Panc1 (cell line): ENCODE measurements around the gene UBXN6. TPM values are rescaled to one million over a fixed set of nuclear protein-coding genes. Genes with fewer than 3 reads are reported as not detected.

Experiments used
- ATAC-seq: fragments of 200-7000 bp; cut with Tn5 transposase; 2 replicates; pipeline ENCODE4 v1.9.1; 2020; ENCODE audit warnings: mild to moderate bottlenecking, moderate library complexity
- BruUV-seq: library from RNA; stranded (reverse); fragments of 400-500 nt; replicated peaks from 2 replicates; lab custom pipeline; 2021; lab: Mats Ljungman, UMichigan
- CTCF ChIA-PET: fragments of 300-600 bp; sonication (Branson Sonifier 250); formaldehyde crosslinking; loops from one replicate; lab custom pipeline; 2022; ENCODE audit warnings: antibody characterized with exemption; lab: Charles Lee
- POLR2A ChIA-PET: fragments of 300-600 bp; sonication (Branson Sonifier 250); formaldehyde crosslinking; loops from one replicate; lab custom pipeline; 2022; ENCODE audit warnings: antibody characterized with exemption; lab: Charles Lee
- DNase-seq: peaks from one replicate; pipeline ENCODE4 v3.0.0-alpha.2; 2010; ENCODE audit warnings: low read depth, low spot score
- H3K27ac ChIP-seq: 2 replicates; pipeline ENCODE4 v1.5.1; 2011; ENCODE audit warnings: mild to moderate bottlenecking, low read length, inconsistent platforms
- H3K27me3 ChIP-seq: fragments of 200-500 bp; sonication (Bioruptor generic); 2 replicates; pipeline ENCODE4 v1.6.0; 2014; ENCODE audit warnings: low read length, inconsistent platforms; ENCODE audit not compliant: control insufficient read depth, insufficient read depth
- H3K36me3 ChIP-seq: fragments of 200-500 bp; sonication (Bioruptor generic); 2 replicates; pipeline ENCODE4 v1.5.1; 2014; ENCODE audit warnings: inconsistent platforms, mild to moderate bottlenecking, low read length, moderate library complexity; ENCODE audit not compliant: control insufficient read depth, insufficient read depth
- H3K4me1 ChIP-seq: 2 replicates; pipeline ENCODE4 v1.5.1; 2011; ENCODE audit warnings: inconsistent platforms, mild to moderate bottlenecking, low read length, moderate library complexity; ENCODE audit not compliant: control insufficient read depth, insufficient read depth
- H3K4me3 ChIP-seq, 2 experiments: 2 replicates each; pipeline ENCODE4 v1.5.1; 2011 to 2012; ENCODE audit warnings: low read depth in 2 of 2, low read length in 2 of 2, mild to moderate bottlenecking in 2 of 2, inconsistent platforms in 1 of 2, moderate library complexity in 1 of 2
- H3K9me3 ChIP-seq: fragments of 200-500 bp; sonication (Bioruptor generic); 2 replicates; pipeline ENCODE4 v1.5.1; 2014; ENCODE audit warnings: low read depth, mild to moderate bottlenecking, inconsistent platforms, low read length, moderate library complexity; ENCODE audit not compliant: control insufficient read depth, insufficient read depth
- POLR2AphosphoS5 ChIP-seq: IDR thresholded peaks from 2 replicates; pipeline ENCODE4 v1.6.1; 2012; ENCODE audit warnings: mild to moderate bottlenecking, low read depth, low read length, moderate library complexity
- SIN3A ChIP-seq: IDR thresholded peaks from 2 replicates; pipeline ENCODE4 v1.6.1; 2012; ENCODE audit warnings: low read depth, mild to moderate bottlenecking, low read length, moderate library complexity, borderline replicate concordance; ENCODE audit not compliant: insufficient read depth
- TCF7L2 ChIP-seq: IDR thresholded peaks from 2 replicates; pipeline ENCODE4 v1.6.1; 2011; ENCODE audit warnings: mild to moderate bottlenecking, low read depth, low read length, inconsistent platforms
- in situ Hi-C: cut with HindIII; loops from 2 replicates; pipeline ENCODE4 v1.10.0; 2016; ENCODE audit warnings: low sequenced_read_pairs, low pct_unique_long_range_greater_than_20kb
- intact Hi-C: fragments of 100-400 bp; cut with micrococcal nuclease; formaldehyde crosslinking; loops from one replicate; pipeline ENCODE4 v1.10.0; 2022; ENCODE audit not compliant: unreplicated experiment
- total RNA-seq: library from RNA; stranded (reverse); gene quantifications from one replicate; pipeline ENCODE4 v1.2.1, GENCODE V29; 2021; ENCODE audit not compliant: unreplicated experiment
- TF ChIP-seq, protein P1 (sequence below): fragments of 450-650 bp; IDR thresholded peaks from 2 replicates; pipeline ENCODE4 v1.5.1; 2017; ENCODE audit warnings: mild to moderate bottlenecking
- TF ChIP-seq, protein P2 (sequence below), 2 experiments: IDR thresholded peaks; 2 replicates each; pipeline ENCODE4 v1.6.1; 2011 to 2012; ENCODE audit warnings: low read depth in 2 of 2, control low read depth in 1 of 2, low read length in 1 of 2, mild to moderate bottlenecking in 1 of 2, moderate library complexity in 1 of 2; ENCODE audit not compliant: insufficient read depth in 1 of 2

UBXN6 gene
- total RNA-seq, 1 experiment from 2014 or later: 55.6 TPM

DNA sequence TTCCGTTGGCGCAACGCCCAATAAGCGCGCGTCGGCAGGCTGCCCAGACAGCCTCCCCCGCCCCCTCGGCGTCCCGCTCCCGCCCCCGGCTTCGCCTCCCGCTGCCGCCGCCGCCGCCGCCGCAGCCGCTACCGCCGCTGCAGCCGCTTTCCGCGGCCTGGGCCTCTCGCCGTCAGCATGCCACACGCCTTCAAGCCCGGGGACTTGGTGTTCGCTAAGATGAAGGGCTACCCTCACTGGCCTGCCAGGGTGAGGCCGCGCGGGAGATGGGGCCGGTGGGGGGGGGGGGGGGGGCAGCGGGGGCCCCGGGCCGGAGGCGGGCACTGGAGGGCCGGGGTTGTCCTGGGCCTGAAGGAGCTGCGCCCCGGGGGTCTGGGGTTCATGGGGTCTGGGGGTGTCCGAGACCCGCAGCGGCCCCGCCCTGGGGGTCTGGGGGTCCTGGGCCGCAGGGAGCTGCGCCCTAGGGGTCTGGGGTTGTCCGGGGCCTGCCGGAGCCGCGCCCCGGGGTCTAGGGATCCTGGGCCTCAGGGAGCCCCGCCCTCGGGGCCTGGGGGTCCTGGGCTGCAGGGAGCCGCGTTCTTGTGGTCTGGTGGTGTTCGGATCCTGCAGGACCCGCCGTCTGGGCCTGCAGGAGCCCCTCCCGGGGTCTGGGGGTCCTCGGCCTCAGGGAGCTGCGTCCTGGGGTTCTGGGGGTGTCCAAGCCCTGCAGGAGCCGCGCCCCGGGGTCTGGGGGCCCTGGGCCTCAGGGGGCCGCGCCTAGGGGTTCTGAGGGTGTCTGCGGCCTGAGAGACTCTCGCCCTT lies 14.8 kb upstream of the UBXN6 start, which contains the start of gene HDGFL2:
TSS of gene HDGFL2 (plus strand) at position 124 of the 801 bp plus-strand sequence. CDS start at position 178, 54 bp downstream.
- H3K9me3 ChIP-seq: no peaks in the 10 kb centered on the region
- H3K27ac ChIP-seq: peak within 1 kb of the TSS; percentile 90
- no peak for DNase-seq
- H3K4me1 ChIP-seq: no peaks in the 10 kb centered on the region; the same call in 1 of the 2 replicates
- H3K36me3 ChIP-seq: peaks cover 4% of the 10 kb centered on the region; the same call in 1 of the 2 replicates
- peak within 1 kb of the TSS; percentile 83 to 86 for H3K4me3 ChIP-seq
- ChIA-PET CTCF (interaction anchor here (1.6 kb wide), 1 partner anchor 53 kb away, joined by 4 read pairs; no protein-coding TSS in a partner anchor), POLR2A (no interaction called here)
- TF ChIP-seq SIN3A (no peak), POLR2AphosphoS5 (no peak), TCF7L2 (no peak)
- TF ChIP-seq, protein P1, sequence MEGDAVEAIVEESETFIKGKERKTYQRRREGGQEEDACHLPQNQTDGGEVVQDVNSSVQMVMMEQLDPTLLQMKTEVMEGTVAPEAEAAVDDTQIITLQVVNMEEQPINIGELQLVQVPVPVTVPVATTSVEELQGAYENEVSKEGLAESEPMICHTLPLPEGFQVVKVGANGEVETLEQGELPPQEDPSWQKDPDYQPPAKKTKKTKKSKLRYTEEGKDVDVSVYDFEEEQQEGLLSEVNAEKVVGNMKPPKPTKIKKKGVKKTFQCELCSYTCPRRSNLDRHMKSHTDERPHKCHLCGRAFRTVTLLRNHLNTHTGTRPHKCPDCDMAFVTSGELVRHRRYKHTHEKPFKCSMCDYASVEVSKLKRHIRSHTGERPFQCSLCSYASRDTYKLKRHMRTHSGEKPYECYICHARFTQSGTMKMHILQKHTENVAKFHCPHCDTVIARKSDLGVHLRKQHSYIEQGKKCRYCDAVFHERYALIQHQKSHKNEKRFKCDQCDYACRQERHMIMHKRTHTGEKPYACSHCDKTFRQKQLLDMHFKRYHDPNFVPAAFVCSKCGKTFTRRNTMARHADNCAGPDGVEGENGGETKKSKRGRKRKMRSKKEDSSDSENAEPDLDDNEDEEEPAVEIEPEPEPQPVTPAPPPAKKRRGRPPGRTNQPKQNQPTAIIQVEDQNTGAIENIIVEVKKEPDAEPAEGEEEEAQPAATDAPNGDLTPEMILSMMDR: no peak
- TF ChIP-seq, protein P2, sequence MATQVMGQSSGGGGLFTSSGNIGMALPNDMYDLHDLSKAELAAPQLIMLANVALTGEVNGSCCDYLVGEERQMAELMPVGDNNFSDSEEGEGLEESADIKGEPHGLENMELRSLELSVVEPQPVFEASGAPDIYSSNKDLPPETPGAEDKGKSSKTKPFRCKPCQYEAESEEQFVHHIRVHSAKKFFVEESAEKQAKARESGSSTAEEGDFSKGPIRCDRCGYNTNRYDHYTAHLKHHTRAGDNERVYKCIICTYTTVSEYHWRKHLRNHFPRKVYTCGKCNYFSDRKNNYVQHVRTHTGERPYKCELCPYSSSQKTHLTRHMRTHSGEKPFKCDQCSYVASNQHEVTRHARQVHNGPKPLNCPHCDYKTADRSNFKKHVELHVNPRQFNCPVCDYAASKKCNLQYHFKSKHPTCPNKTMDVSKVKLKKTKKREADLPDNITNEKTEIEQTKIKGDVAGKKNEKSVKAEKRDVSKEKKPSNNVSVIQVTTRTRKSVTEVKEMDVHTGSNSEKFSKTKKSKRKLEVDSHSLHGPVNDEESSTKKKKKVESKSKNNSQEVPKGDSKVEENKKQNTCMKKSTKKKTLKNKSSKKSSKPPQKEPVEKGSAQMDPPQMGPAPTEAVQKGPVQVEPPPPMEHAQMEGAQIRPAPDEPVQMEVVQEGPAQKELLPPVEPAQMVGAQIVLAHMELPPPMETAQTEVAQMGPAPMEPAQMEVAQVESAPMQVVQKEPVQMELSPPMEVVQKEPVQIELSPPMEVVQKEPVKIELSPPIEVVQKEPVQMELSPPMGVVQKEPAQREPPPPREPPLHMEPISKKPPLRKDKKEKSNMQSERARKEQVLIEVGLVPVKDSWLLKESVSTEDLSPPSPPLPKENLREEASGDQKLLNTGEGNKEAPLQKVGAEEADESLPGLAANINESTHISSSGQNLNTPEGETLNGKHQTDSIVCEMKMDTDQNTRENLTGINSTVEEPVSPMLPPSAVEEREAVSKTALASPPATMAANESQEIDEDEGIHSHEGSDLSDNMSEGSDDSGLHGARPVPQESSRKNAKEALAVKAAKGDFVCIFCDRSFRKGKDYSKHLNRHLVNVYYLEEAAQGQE (IDR thresholded peaks at IDR 0.05; ENCODE audit: insufficient read depth in 1 of 2, low read depth in 2 of 2, low read length in 1 of 2): no peak
- no TSS peak for BruUV-seq
- no peaks in the 10 kb centered on the region for H3K27me3 ChIP-seq
- ATAC-seq: no peak; the same call in 1 of the 2 replicates
- in situ Hi-C loops: no loop called here
- intact Hi-C loops: no loop called here

DNA sequence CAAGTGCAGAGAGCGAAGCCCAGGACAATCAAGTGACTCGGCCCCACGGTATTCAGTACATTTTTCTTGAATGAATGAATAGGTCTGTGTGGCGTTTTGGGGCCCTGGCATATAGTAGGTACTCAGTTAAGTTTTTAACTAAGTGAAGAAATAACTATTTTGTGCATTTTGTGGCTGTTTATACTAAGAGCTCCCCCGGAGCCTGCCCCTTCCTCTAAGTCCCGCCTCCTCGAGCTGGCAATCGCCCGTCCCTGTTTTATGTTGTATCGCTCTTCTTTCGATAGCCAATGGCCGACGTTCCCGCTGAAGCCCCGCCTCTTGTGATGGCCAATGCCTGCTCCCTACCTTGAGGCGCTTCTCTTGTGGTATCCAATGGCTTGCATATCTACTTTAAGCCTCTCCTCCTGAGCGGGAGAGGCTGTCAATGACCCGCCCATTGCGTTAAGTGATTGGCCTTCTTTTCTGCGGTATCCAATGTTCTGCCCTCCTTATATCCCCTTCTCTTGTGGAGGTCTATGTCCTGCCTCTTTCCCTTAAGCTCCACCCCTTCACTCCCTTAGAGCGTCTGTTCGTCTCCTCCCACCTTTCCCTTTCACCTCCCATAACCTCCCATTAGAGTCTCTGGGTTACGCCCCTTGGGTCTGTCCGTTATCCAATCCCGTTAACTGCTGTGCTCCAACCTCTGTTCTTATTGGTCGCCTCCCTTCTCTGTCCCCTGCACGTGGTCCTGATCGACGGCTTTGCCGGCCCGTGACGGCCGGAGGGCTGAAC lies 14.0 kb upstream of the UBXN6 start:
- DNase-seq: peak; percentile 99
- H3K9me3 ChIP-seq: no peaks in the 10 kb centered on the region
- POLR2A ChIA-PET: interaction anchor here (0.6 to 0.9 kb wide), 3 partner anchors 9 to 53 kb away, joined by 3 to 10 read pairs (median 7); no protein-coding TSS in a partner anchor
- CTCF ChIA-PET: interaction anchor here (0.6 to 1.6 kb wide), 3 partner anchors 54 to 1523 kb away, joined by 3 to 4 read pairs (median 3); no protein-coding TSS in a partner anchor
- H3K4me1 ChIP-seq: no peaks in the 10 kb centered on the region; the same call in 1 of the 2 replicates
- peaks cover 4% of the 10 kb centered on the region; the same call in 1 of the 2 replicates for H3K36me3 ChIP-seq
- peak overlapping the region; percentile 90 for H3K27ac ChIP-seq
- peak overlapping the region; percentile 83 to 86 for H3K4me3 ChIP-seq
- no peaks in the 10 kb centered on the region for H3K27me3 ChIP-seq
- no TSS peak for BruUV-seq
- peak; percentile 93 for ATAC-seq
- intact Hi-C loops: no loop called here
- TF ChIP-seq POLR2AphosphoS5 (peak; percentile 34; the same call in 1 of the 2 replicates), SIN3A (no peak)
- in situ Hi-C loops: no loop called here
